ENCODE data around the gene ZC3HAV1. TPM values are rescaled to one million over a fixed set of nuclear protein-coding genes. Genes with fewer than 3 reads are reported as not detected.

The ZC3HAV1 gene
- total and polyA plus RNA-seq, 9 of the 15 experiments (the other 6 are each of a cell fraction or from before 2014, with no cell fraction given) = 11.9 to 40.5 (median 23.9) TPM

- TF ChIP-seq ZNF318 (IDR thresholded peaks at IDR 0.05; ENCODE audit: borderline replicate concordance in 1 of 2, low read depth in 1 of 2) (no peak), ZNF778 (CRISPR knock-in tag; IDR thresholded peaks at IDR 0.05) (no peak), ZNF639 (CRISPR knock-in tag; conservative IDR thresholded peaks at IDR 0.05 in 1 of 2, IDR thresholded peaks at IDR 0.05 in 1 of 2) (no peak), ARID3A (IDR thresholded peaks at IDR 0.05; ENCODE audit: borderline replicate concordance, low read depth, low read length) (no peak), AFF1 (IDR thresholded peaks at IDR 0.05; ENCODE audit: low read depth in 1 of 2, partially characterized antibody in 2 of 2) (no peak), ZNF280A (IDR thresholded peaks at IDR 0.05; ENCODE audit: low read depth, partially characterized antibody) (no peak), XRCC4 (IDR thresholded peaks at IDR 0.05; ENCODE audit: extremely low read depth, insufficient read depth, insufficient read length) (no peak), CBX2 (IDR thresholded peaks at IDR 0.05; ENCODE audit: insufficient read depth, low read length, poor library complexity, severe bottlenecking) (no peak)
Measured at GRCh38 chr7:139038691-139039090, 70.8 kb downstream of the ZC3HAV1 start (continued).

Measured in K562 (cell line).